K562 (cell line): ENCODE data around the gene PRKAG2. TPM values are rescaled to one million over a fixed set of nuclear protein-coding genes. Genes with fewer than 3 reads are reported as not detected.
A peak's percentile ranks its signal among the peaks of the same experiment; 100 is the strongest.

Experiments
- BRD4 ChIP-seq: fragments of 200-600 bp; sonication (generic); IDR thresholded peaks from 2 replicates; pipeline ENCODE4 v1.6.1; 2017; ENCODE audit warnings: inconsistent platforms
- GATAD2B ChIP-seq: fragments of 450-650 bp; IDR thresholded peaks from 2 replicates; pipeline ENCODE4 v1.6.1; 2017; ENCODE audit warnings: mild to moderate bottlenecking, borderline replicate concordance
- GTF2B ChIP-seq: IDR thresholded peaks from 2 replicates; pipeline ENCODE4 v1.6.1; 2011; ENCODE audit not compliant: insufficient read length; ENCODE audit errors: extremely low read depth
- HCFC1 ChIP-seq: IDR thresholded peaks from 2 replicates; pipeline ENCODE4 v1.6.1; 2012; ENCODE audit warnings: low read depth, low read length, improper control_type of control experiment
- MCM5 ChIP-seq: fragments of 450-650 bp; IDR thresholded peaks from 2 replicates; pipeline ENCODE4 v1.6.1; 2016; ENCODE audit warnings: low read depth
- NCOA2 ChIP-seq, 2 experiments: fragments of 450-650 bp; IDR thresholded peaks; 2 replicates each; pipeline ENCODE4 v1.6.1; 2018; ENCODE audit warnings: mild to moderate bottlenecking in 2 of 2, moderate library complexity in 1 of 2; ENCODE audit not compliant: partially characterized antibody in 2 of 2
- NEUROD1 ChIP-seq: fragments of 150-350 bp; IDR thresholded peaks from 2 replicates; pipeline ENCODE4 v1.6.1; 2014; ENCODE audit warnings: borderline replicate concordance, low read length, low read depth; ENCODE audit not compliant: partially characterized antibody
- PCBP2 ChIP-seq: fragments of 200-400 bp; formaldehyde crosslinking; IDR thresholded peaks from 2 replicates; pipeline ENCODE4 v1.6.1; 2018; ENCODE audit warnings: low read length, low read depth, mild to moderate bottlenecking, moderate library complexity; ENCODE audit not compliant: poor library complexity, severe bottlenecking
- PRMT5 ChIP-seq: sonication (generic); formaldehyde crosslinking; IDR thresholded peaks from 2 replicates; pipeline ENCODE4 v1.5.0; 2020; ENCODE audit warnings: missing genetic modification reagents
- SP2 ChIP-seq: IDR thresholded peaks from 2 replicates; pipeline ENCODE4 v1.6.1; 2011; ENCODE audit warnings: mild to moderate bottlenecking, low read depth, low read length, moderate library complexity; ENCODE audit not compliant: poor library complexity, severe bottlenecking; ENCODE audit errors: extremely low read depth
- ZNF12 ChIP-seq: sonication (generic); formaldehyde crosslinking; IDR thresholded peaks from 2 replicates; pipeline ENCODE4 v1.4.0; 2020; ENCODE audit warnings: mild to moderate bottlenecking, missing genetic modification reagents
- ZNF174 ChIP-seq: fragments of 250-450 bp; sonication (Bioruptor Pico); IDR thresholded peaks from 2 replicates; pipeline ENCODE4 v1.4.0; 2020; ENCODE audit warnings: mild to moderate bottlenecking
- polyA plus RNA-seq, 8 experiments: library from polyadenylated mRNA; depleted of rRNA in 4 of 8; stranded (reverse) in 5 of 8; unstranded in 3 of 8; fragments of >200 nt; fragmentation: Nextera tagmentation in 2 of 8; fragmentation: Illumina TruSeq in 1 of 8; extraction: Ambion mirVana in 2 of 8; extraction: Trizol in 1 of 8; gene quantifications; 2 replicates each; pipeline versions ENCODE4 v1.2.1 to v1.2.3, GENCODE V29; 2011 to 2014; ENCODE audit warnings: inconsistent platforms in 1 of 8, missing spikeins in 1 of 8
- total RNA-seq, 7 experiments: library from RNA; depleted of rRNA in 6 of 7; stranded (reverse); fragments of >200 nt in 6 of 7; fragmentation: Illumina TruSeq in 2 of 7; extraction: Trizol in 2 of 7; gene quantifications; 2 replicates each; pipeline versions ENCODE4 v1.2.1 to v1.2.3, GENCODE V29; 2011 to 2021; ENCODE audit warnings: low replicate concordance in 1 of 7
- TF ChIP-seq, protein P1 (sequence below): sonication (generic); formaldehyde crosslinking; IDR thresholded peaks from 2 replicates; pipeline ENCODE4 v1.8.1; 2023; ENCODE audit warnings: mild to moderate bottlenecking, missing genetic modification reagents
- TF ChIP-seq, protein P2 (sequence below): fragments of 450-650 bp; IDR thresholded peaks from 2 replicates; pipeline ENCODE4 v1.6.1; 2016; ENCODE audit warnings: low read depth
- TF ChIP-seq, protein P3 (sequence below): fragments of 450-650 bp; IDR thresholded peaks from 2 replicates; pipeline ENCODE4 v1.6.1; 2016; ENCODE audit warnings: antibody characterized with exemption

The PRKAG2 gene
- total and polyA plus RNA-seq, 9 of the 15 experiments (the other 6 are each of a cell fraction or from before 2014, with no cell fraction given), result 0.99 to 5.6 (median 3.3) TPM

- TF ChIP-seq GTF2B (no peak), NCOA2 (IDR thresholded peaks at IDR 0.05; ENCODE audit: partially characterized antibody in 2 of 2) (no peak), ZNF174 (CRISPR knock-in tag) (no peak), BRD4 (peak; percentile 34; the same call in 1 of the 2 replicates), GATAD2B (no peak), HCFC1 (peak; percentile 38; the same call in 1 of the 2 replicates), SP2 (peak; percentile 19), PRMT5 (CRISPR knock-in tag) (no peak), PCBP2 (no peak), NEUROD1 (peak; percentile 22), ZNF12 (CRISPR knock-in tag) (no peak), MCM5 (no peak)
- TF ChIP-seq, protein P1, sequence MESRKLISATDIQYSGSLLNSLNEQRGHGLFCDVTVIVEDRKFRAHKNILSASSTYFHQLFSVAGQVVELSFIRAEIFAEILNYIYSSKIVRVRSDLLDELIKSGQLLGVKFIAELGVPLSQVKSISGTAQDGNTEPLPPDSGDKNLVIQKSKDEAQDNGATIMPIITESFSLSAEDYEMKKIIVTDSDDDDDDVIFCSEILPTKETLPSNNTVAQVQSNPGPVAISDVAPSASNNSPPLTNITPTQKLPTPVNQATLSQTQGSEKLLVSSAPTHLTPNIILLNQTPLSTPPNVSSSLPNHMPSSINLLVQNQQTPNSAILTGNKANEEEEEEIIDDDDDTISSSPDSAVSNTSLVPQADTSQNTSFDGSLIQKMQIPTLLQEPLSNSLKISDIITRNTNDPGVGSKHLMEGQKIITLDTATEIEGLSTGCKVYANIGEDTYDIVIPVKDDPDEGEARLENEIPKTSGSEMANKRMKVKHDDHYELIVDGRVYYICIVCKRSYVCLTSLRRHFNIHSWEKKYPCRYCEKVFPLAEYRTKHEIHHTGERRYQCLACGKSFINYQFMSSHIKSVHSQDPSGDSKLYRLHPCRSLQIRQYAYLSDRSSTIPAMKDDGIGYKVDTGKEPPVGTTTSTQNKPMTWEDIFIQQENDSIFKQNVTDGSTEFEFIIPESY (CRISPR knock-in tag), result no peak
- TF ChIP-seq, protein P2, sequence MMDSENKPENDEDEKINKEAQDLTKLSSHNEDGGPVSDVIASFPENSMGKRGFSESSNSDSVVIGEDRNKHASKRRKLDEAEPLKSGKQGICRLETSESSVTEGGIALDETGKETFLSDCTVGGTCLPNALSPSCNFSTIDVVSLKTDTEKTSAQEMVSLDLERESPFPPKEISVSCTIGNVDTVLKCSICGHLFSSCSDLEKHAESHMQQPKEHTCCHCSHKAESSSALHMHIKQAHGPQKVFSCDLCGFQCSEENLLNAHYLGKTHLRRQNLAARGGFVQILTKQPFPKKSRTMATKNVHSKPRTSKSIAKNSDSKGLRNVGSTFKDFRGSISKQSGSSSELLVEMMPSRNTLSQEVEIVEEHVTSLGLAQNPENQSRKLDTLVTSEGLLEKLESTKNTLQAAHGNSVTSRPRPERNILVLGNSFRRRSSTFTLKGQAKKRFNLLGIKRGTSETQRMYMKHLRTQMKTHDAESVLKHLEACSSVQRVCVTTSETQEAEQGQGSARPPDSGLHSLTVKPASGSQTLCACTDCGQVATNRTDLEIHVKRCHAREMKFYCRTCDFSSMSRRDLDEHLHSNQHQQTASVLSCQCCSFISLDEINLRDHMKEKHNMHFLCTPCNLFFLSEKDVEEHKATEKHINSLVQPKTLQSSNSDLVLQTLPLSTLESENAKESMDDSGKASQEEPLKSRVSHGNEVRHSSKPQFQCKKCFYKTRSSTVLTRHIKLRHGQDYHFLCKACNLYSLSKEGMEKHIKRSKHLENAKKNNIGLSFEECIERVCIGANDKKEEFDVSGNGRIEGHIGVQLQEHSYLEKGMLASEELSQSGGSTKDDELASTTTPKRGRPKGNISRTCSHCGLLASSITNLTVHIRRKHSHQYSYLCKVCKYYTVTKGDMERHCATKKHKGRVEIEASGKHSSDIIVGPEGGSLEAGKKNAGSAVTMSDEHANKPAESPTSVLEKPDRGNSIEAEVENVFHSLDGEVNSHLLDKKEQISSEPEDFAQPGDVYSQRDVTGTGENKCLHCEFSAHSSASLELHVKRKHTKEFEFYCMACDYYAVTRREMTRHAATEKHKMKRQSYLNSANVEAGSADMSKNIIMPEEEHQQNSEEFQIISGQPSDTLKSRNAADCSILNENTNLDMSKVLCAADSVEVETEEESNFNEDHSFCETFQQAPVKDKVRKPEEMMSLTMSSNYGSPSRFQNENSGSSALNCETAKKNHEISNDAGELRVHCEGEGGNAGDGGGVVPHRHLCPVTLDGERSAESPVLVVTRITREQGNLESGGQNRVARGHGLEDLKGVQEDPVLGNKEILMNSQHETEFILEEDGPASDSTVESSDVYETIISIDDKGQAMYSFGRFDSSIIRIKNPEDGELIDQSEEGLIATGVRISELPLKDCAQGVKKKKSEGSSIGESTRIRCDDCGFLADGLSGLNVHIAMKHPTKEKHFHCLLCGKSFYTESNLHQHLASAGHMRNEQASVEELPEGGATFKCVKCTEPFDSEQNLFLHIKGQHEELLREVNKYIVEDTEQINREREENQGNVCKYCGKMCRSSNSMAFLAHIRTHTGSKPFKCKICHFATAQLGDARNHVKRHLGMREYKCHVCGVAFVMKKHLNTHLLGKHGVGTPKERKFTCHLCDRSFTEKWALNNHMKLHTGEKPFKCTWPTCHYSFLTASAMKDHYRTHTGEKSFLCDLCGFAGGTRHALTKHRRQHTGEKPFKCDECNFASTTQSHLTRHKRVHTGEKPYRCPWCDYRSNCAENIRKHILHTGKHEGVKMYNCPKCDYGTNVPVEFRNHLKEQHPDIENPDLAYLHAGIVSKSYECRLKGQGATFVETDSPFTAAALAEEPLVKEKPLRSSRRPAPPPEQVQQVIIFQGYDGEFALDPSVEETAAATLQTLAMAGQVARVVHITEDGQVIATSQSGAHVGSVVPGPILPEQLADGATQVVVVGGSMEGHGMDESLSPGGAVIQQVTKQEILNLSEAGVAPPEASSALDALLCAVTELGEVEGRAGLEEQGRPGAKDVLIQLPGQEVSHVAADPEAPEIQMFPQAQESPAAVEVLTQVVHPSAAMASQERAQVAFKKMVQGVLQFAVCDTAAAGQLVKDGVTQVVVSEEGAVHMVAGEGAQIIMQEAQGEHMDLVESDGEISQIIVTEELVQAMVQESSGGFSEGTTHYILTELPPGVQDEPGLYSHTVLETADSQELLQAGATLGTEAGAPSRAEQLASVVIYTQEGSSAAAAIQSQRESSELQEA, result no peak
- TF ChIP-seq, protein P3, sequence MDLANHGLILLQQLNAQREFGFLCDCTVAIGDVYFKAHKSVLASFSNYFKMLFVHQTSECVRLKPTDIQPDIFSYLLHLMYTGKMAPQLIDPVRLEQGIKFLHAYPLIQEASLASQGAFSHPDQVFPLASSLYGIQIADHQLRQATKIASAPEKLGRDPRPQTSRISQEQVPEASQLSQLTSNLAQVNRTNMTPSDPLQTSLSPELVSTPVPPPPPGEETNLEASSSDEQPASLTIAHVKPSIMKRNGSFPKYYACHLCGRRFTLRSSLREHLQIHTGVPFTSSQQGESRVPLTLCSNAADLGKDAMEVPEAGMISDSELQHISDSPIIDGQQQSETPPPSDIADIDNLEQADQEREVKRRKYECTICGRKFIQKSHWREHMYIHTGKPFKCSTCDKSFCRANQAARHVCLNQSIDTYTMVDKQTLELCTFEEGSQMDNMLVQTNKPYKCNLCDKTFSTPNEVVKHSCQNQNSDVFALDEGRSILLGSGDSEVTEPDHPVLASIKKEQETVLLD, result 0 out of 2 replicates have a peak, but pooled peaks have one; percentile 19
Observed at GRCh38 chr7:151519765-151520418, 357.0 kb downstream of the PRKAG2 start, which contains the start of gene RHEB (continued).
